H9 (cell line): ENCODE measurements around the gene COL19A1. TPM values are rescaled to one million over a fixed set of nuclear protein-coding genes. Genes with fewer than 3 reads are reported as not detected.
"Not testable (repeated sequence)": the region's sequence is repeated elsewhere in the genome, so short reads cannot be mapped to it uniquely, and the experiment has no call there.

ENCODE experiments used
- DNase-seq: peaks from one replicate; pipeline ENCODE4 v3.0.0-alpha.2; 2017
- H2AFZ ChIP-seq: one replicate; pipeline ENCODE4 v1.6.1; 2013; ENCODE audit warnings: mild to moderate bottlenecking, low read length, control low read depth, moderate library complexity
- H2AK5ac ChIP-seq: 2 replicates; pipeline ENCODE4 v1.6.1; 2013; ENCODE audit warnings: low read length, control low read depth, mixed read lengths; ENCODE audit not compliant: insufficient read length
- H2BK120ac ChIP-seq: one replicate; pipeline ENCODE4 v1.6.1; 2013; ENCODE audit warnings: low read depth, mild to moderate bottlenecking, low read length, control low read depth, inconsistent platforms; ENCODE audit not compliant: poor library complexity, severe bottlenecking
- H2BK12ac ChIP-seq: 2 replicates; pipeline ENCODE4 v1.6.1; 2013; ENCODE audit warnings: low read length, control low read depth, mixed read lengths, low read depth; ENCODE audit not compliant: insufficient read length
- H2BK15ac ChIP-seq: 2 replicates; pipeline ENCODE4 v1.6.1; 2013; ENCODE audit warnings: low read depth, low read length, control low read depth
- H2BK20ac ChIP-seq: one replicate; pipeline ENCODE4 v1.6.1; 2013; ENCODE audit warnings: low read depth, mild to moderate bottlenecking, low read length, control low read depth, inconsistent platforms; ENCODE audit not compliant: poor library complexity, severe bottlenecking
- H2BK5ac ChIP-seq: 2 replicates; pipeline ENCODE4 v1.6.1; 2013; ENCODE audit warnings: low read length, control low read depth, mixed read lengths; ENCODE audit not compliant: insufficient read length
- H3K14ac ChIP-seq: 2 replicates; pipeline ENCODE4 v1.6.1; 2013; ENCODE audit warnings: low read length, control low read depth; ENCODE audit not compliant: insufficient read depth
- H3K18ac ChIP-seq: 2 replicates; pipeline ENCODE4 v1.6.1; 2013; ENCODE audit warnings: low read depth, mild to moderate bottlenecking, mixed read lengths, low read length, control low read depth; ENCODE audit not compliant: insufficient read length
- H3K23ac ChIP-seq: 2 replicates; pipeline ENCODE4 v1.6.1; 2013; ENCODE audit warnings: low read length, control low read depth, mixed read lengths, low read depth; ENCODE audit not compliant: insufficient read length
- H3K23me2 ChIP-seq: 2 replicates; pipeline ENCODE4 v1.6.1; 2013; ENCODE audit warnings: low read depth, mild to moderate bottlenecking, mixed read lengths, low read length, control low read depth; ENCODE audit not compliant: insufficient read length, poor library complexity, severe bottlenecking
- H3K27ac ChIP-seq: 2 replicates; pipeline ENCODE4 v1.5.1; 2013; ENCODE audit warnings: low read length, control low read depth, mixed read lengths, low read depth; ENCODE audit not compliant: insufficient read length
- H3K27me3 ChIP-seq: 2 replicates; pipeline ENCODE4 v1.6.1; 2013; ENCODE audit warnings: low read length, control low read depth, inconsistent platforms; ENCODE audit not compliant: insufficient read depth
- H3K4ac ChIP-seq: 2 replicates; pipeline ENCODE4 v1.6.1; 2013; ENCODE audit warnings: low read depth, mild to moderate bottlenecking, control low read depth, inconsistent platforms, low read length, moderate library complexity
- H3K4me1 ChIP-seq: 2 replicates; pipeline ENCODE4 v1.6.1; 2013; ENCODE audit warnings: low read length, control low read depth, inconsistent platforms; ENCODE audit not compliant: insufficient read depth
- H3K4me2 ChIP-seq: 2 replicates; pipeline ENCODE4 v1.6.1; 2013; ENCODE audit warnings: low read length, control low read depth, mixed read lengths; ENCODE audit not compliant: insufficient read length, insufficient read depth
- H3K56ac ChIP-seq: 2 replicates; pipeline ENCODE4 v1.6.1; 2013; ENCODE audit warnings: low read depth, mild to moderate bottlenecking, mixed read lengths, low read length, control low read depth; ENCODE audit not compliant: insufficient read length
- H3K79me1 ChIP-seq: 2 replicates; pipeline ENCODE4 v1.6.1; 2013; ENCODE audit warnings: low read depth, mild to moderate bottlenecking, moderate library complexity, low read length, control low read depth, inconsistent platforms; ENCODE audit not compliant: insufficient read depth, poor library complexity, severe bottlenecking
- H3K79me2 ChIP-seq: 2 replicates; pipeline ENCODE4 v1.6.1; 2013; ENCODE audit warnings: low read length, control low read depth, inconsistent platforms; ENCODE audit not compliant: insufficient read depth
- H3K9ac ChIP-seq: 2 replicates; pipeline ENCODE4 v1.6.1; 2013; ENCODE audit warnings: low read length, control low read depth, mixed read lengths; ENCODE audit not compliant: insufficient read length; ENCODE audit errors: extremely low read depth
- H3K9me3 ChIP-seq: one replicate; pipeline ENCODE4 v1.6.1; 2013; ENCODE audit warnings: low read depth, low read length, inconsistent platforms; ENCODE audit not compliant: control insufficient read depth
- H3T11ph ChIP-seq: one replicate; pipeline ENCODE4 v1.6.1; 2013; ENCODE audit warnings: mild to moderate bottlenecking, low read length, control low read depth, inconsistent platforms
- H4K20me1 ChIP-seq: one replicate; pipeline ENCODE4 v1.6.1; 2013; ENCODE audit not compliant: control insufficient read depth, insufficient read length, insufficient read depth
- H4K5ac ChIP-seq: 2 replicates; pipeline ENCODE4 v1.6.1; 2013; ENCODE audit warnings: low read depth, mild to moderate bottlenecking, mixed read lengths, low read length, control low read depth; ENCODE audit not compliant: insufficient read length
- H4K8ac ChIP-seq: replicated peaks from 2 replicates; pipeline ENCODE4 v1.6.1; 2013; ENCODE audit warnings: low read length, control low read depth, mixed read lengths, low read depth; ENCODE audit not compliant: insufficient read length
- H4K91ac ChIP-seq: 2 replicates; pipeline ENCODE4 v1.6.1; 2013; ENCODE audit warnings: low read depth, mild to moderate bottlenecking, moderate library complexity, mixed read lengths, low read length, control low read depth; ENCODE audit not compliant: insufficient read length
- H3K27ac Mint-ChIP-seq, 3 experiments: 2 replicates in 2 of 3; 3 replicates in 1 of 3; pipeline ENCODE4 v1.8.0; 2020 to 2021; ENCODE audit warnings: mixed read lengths in 3 of 3, mild to moderate bottlenecking in 1 of 3, moderate library complexity in 1 of 3
- H3K27me3 Mint-ChIP-seq: 2 replicates; pipeline ENCODE4 v1.8.0; 2021; ENCODE audit warnings: low read depth, mild to moderate bottlenecking, moderate library complexity, mixed read lengths
- H3K36me3 Mint-ChIP-seq, 3 experiments: 2 replicates in 2 of 3; 3 replicates in 1 of 3; pipeline ENCODE4 v1.8.0; 2020 to 2021; ENCODE audit warnings: low read depth in 3 of 3, mixed read lengths in 3 of 3; ENCODE audit not compliant: insufficient read depth in 1 of 3
- H3K4me1 Mint-ChIP-seq, 2 experiments: 2 replicates each; pipeline ENCODE4 v1.8.0; 2020; ENCODE audit warnings: mixed read lengths in 2 of 2
- H3K4me3 Mint-ChIP-seq, 2 experiments: 2 replicates in 1 of 2; 3 replicates in 1 of 2; pipeline ENCODE4 v1.8.0; 2020 to 2021; ENCODE audit warnings: mild to moderate bottlenecking in 2 of 2, mixed read lengths in 2 of 2, moderate library complexity in 1 of 2
- H3K9me3 Mint-ChIP-seq, 2 experiments: 2 replicates in 1 of 2; 3 replicates in 1 of 2; pipeline ENCODE4 v1.8.0; 2020; ENCODE audit warnings: mild to moderate bottlenecking in 2 of 2, mixed read lengths in 2 of 2, moderate library complexity in 1 of 2
- CTCF ChIP-seq: fragments of 200-600 bp; sonication (generic); conservative IDR thresholded peaks from 3 replicates; pipeline ENCODE4 v1.8.0; 2021; ENCODE audit warnings: antibody characterized with exemption, mild to moderate bottlenecking
- WGBS: extraction: QIAGEN DNeasy Blood & Tissue Kit; methylation state at CpG from one replicate; pipeline ENCODE4 v1.1.7; 2013; ENCODE audit warnings: missing lambda C conversion rate, low lambda C conversion rate, mixed read lengths; ENCODE audit not compliant: insufficient read length; ENCODE audit errors: extremely low coverage; 5-methylcytosine and 5-hydroxymethylcytosine counted together
- total RNA-seq: library from RNA; stranded (reverse); gene quantifications from 2 replicates; pipeline ENCODE4 v1.2.1, GENCODE V29; 2021

COL19A1 gene
- total RNA-seq, 1 experiment from 2014 or later: not detected

- Mint-ChIP-seq H3K9me3 (no peaks in the 10 kb centered on the region), H3K36me3 (no peaks in the 10 kb centered on the region), H3K27me3 (no peaks in the 10 kb centered on the region), H3K4me3 (no peak overlapping the region), H3K27ac (no peak overlapping the region), H3K4me1 (peaks cover 6 to 7% of the 10 kb centered on the region in 2 experiments)
- no peak overlapping the region for H2BK5ac ChIP-seq
- H3K9ac ChIP-seq: no peak overlapping the region
- H2BK15ac ChIP-seq: no peak overlapping the region
- no peaks in the 10 kb centered on the region for H3K79me1 ChIP-seq
- no peaks in the 10 kb centered on the region for H3K79me2 ChIP-seq
- H3K23ac ChIP-seq: no peak overlapping the region
- H3K4me2 ChIP-seq: no peak overlapping the region
- no peak overlapping the region for H2AFZ ChIP-seq
- no peak overlapping the region for H3K4ac ChIP-seq
- no CpG with 5 or more reads among the region's 5 CpGs for WGBS
- no peak overlapping the region for H3K56ac ChIP-seq
- H3K27me3 ChIP-seq: no peaks in the 10 kb centered on the region
- no peak overlapping the region for H3K18ac ChIP-seq
- DNase-seq: no peak
- H2AK5ac ChIP-seq: no peak overlapping the region
- H3K9me3 ChIP-seq: no peaks in the 10 kb centered on the region
- no peaks in the 10 kb centered on the region for H4K20me1 ChIP-seq
- no peaks in the 10 kb centered on the region for H3K23me2 ChIP-seq
- H4K8ac ChIP-seq: no peak overlapping the region
- no peak overlapping the region for H3K14ac ChIP-seq
- H3K27ac ChIP-seq: no peak overlapping the region
- no peak overlapping the region for H4K91ac ChIP-seq
- no peak overlapping the region for H2BK12ac ChIP-seq
- no peak overlapping the region for H2BK120ac ChIP-seq
- no peak overlapping the region for H3T11ph ChIP-seq
- TF ChIP-seq CTCF: no peak
- no peak overlapping the region for H4K5ac ChIP-seq
- H3K4me1 ChIP-seq: no peaks in the 10 kb centered on the region
- no peak overlapping the region for H2BK20ac ChIP-seq
Measured at GRCh38 chr6:69918813-69919475, 52.6 kb downstream of the COL19A1 start.

- not testable (repeated sequence) for H3K9ac ChIP-seq, H3K23ac ChIP-seq, H2BK20ac ChIP-seq, H3K4me1 Mint-ChIP-seq, H2AFZ ChIP-seq, H3K27me3 ChIP-seq, H3K18ac ChIP-seq, H3K56ac ChIP-seq, H3K23me2 ChIP-seq, H3K4me2 ChIP-seq, H3K27me3 Mint-ChIP-seq, H4K91ac ChIP-seq, H2BK120ac ChIP-seq, H3K27ac Mint-ChIP-seq, H3K4me1 ChIP-seq, H4K20me1 ChIP-seq, H4K5ac ChIP-seq, H3K9me3 ChIP-seq, H3K79me2 ChIP-seq, H2AK5ac ChIP-seq, H4K8ac ChIP-seq, H3K4me3 Mint-ChIP-seq, H3K9me3 Mint-ChIP-seq, DNase-seq, H3T11ph ChIP-seq, H3K14ac ChIP-seq, H3K36me3 Mint-ChIP-seq, H2BK15ac ChIP-seq, H3K27ac ChIP-seq, H3K4ac ChIP-seq, H3K79me1 ChIP-seq, H2BK5ac ChIP-seq, H2BK12ac ChIP-seq
- 100% methylated on average over 2 of the region's 2 CpGs for WGBS
Measured at GRCh38 chr6:69921066-69921465, 54.7 kb downstream of the COL19A1 start.
